ENCODE data around the gene DYTN.

DYTN gene

GRCh38 chr2:206611191-206611590 lies 107.0 kb downstream of the DYTN start:
- no peak for DNase-seq

DNA sequence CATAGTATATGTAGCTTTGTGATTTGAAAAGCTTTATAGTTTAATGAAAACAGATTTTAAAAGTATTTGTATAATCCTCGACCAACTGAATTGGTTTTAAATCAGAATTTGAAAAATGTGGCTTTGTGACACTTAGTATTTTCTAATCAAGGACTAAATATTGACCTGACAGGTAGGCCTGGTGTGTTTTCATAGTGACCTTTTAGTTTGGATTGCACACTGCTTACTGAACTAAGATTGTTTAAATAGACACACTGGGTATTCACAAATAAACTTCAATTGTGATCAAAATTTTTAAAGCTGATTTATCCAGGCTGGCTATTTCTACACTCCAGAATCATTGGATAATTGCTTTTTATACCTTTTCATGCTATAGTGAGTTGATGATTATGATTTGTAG lies 107.7 kb downstream of the DYTN start:
- DNase-seq = no peak

- no peak for DNase-seq
Measured at GRCh38 chr2:206603243-206603642, 115.0 kb downstream of the DYTN start.

Data from NCI-H1105 (cell line).